SJCRH30 (cell line): ENCODE results near the gene CAMSAP1. TPM values are rescaled to one million over a fixed set of nuclear protein-coding genes. Genes with fewer than 3 reads are reported as not detected.
A peak's percentile ranks its signal among the peaks of the same experiment; 100 is the strongest.

ENCODE experiments used
- DNase-seq, 2 experiments: peaks; one replicate each; pipeline ENCODE4 v3.0.0-alpha.2; 2015 to 2020
- H3K27ac ChIP-seq: fragments of 250-450 bp; sonication (Bioruptor Pico); 2 replicates; pipeline ENCODE4 v1.5.1; 2020; ENCODE audit warnings: mild to moderate bottlenecking, moderate library complexity
- H3K27me3 ChIP-seq: fragments of 250-450 bp; sonication (Bioruptor Pico); 2 replicates; pipeline ENCODE4 v1.5.1; 2020; ENCODE audit warnings: mild to moderate bottlenecking, moderate library complexity
- H3K36me3 ChIP-seq: fragments of 250-450 bp; sonication (Bioruptor Pico); 2 replicates; pipeline ENCODE4 v1.5.1; 2020; ENCODE audit warnings: mild to moderate bottlenecking, moderate library complexity
- H3K4me1 ChIP-seq: fragments of 250-450 bp; sonication (Bioruptor Pico); 2 replicates; pipeline ENCODE4 v1.5.1; 2020; ENCODE audit warnings: mild to moderate bottlenecking, moderate library complexity
- H3K4me3 ChIP-seq: fragments of 250-450 bp; sonication (Bioruptor Pico); 2 replicates; pipeline ENCODE4 v1.5.1; 2020; ENCODE audit warnings: mild to moderate bottlenecking, moderate library complexity
- H3K9me3 ChIP-seq: fragments of 250-450 bp; sonication (Bioruptor Pico); replicated peaks from 2 replicates; pipeline ENCODE4 v1.5.1; 2020; ENCODE audit warnings: mild to moderate bottlenecking, moderate library complexity
- total RNA-seq: library from RNA; depleted of rRNA; stranded (reverse); fragments of >200 nt; shearing (Covaris generic); gene quantifications from 2 replicates; pipeline ENCODE4 v1.2.3, GENCODE V29; 2014

Gene CAMSAP1
- total RNA-seq, 1 experiment from 2014 or later, result 42.3 TPM

DNA sequence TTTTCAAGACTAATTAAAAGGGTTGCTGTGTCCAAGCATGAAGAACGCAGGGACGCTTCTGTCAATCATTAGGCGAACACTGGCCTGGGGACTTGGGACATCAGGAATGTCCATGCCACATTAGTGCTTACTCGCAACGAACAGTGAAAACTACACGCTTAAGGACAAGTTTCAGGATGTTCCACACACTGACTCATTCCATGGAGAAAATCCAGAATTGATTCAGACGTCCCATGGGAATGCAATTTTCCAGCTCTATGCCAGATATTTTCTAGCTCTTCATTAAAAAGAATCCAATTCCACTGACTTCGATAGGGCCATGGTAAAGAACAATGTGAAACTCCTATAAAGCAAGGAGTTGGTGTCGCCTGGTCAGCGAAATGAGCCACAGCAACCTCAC, 98.2 kb downstream of the CAMSAP1 start:
- Histone ChIP-seq H3K9me3 (no peaks in the 10 kb centered on the region), H3K4me3 (no peak overlapping the region), H3K36me3 (peaks cover 32% of the 10 kb centered on the region), H3K27me3 (no peaks in the 10 kb centered on the region), H3K4me1 (peaks cover 6% of the 10 kb centered on the region; the same call in 1 of the 2 replicates), H3K27ac (no peak overlapping the region)
- DNase-seq, result no peak

DNA sequence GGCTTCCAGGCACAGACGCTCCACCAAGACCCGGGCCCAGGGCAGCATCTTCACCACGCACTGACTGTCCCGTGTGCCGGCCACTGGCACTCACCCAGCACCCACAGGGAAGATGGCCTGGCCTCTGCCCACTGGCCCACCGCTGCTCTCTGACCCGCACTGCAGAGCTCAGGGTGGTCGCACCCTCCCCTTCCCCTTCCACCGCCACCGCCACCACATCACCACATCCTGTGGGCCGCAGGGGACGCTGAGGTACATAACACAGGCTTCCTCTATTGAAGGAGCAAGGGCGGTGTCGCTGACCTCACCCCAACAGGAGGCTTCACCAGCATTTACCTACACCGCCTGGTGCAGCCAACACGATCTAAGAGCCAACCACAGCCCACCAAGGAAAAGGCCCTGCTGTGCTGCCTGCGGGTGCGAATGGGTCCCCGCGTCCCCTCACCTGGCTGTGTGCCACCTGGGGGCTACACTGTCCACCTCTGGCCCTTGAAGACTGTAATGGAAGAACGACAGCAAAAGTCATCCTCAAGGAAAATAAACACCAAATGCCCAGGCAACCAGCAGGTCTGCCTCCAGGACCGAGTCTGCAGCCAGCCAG, 101.8 kb downstream of the CAMSAP1 start:
- H3K4me1 ChIP-seq, result no peaks in the 10 kb centered on the region
- H3K9me3 ChIP-seq, result no peaks in the 10 kb centered on the region
- DNase-seq, result no peak
- no peaks in the 10 kb centered on the region for H3K27me3 ChIP-seq
- no peak overlapping the region for H3K27ac ChIP-seq
- peaks cover 12% of the 10 kb centered on the region; the same call in 1 of the 2 replicates for H3K36me3 ChIP-seq
- no peak overlapping the region for H3K4me3 ChIP-seq

DNA sequence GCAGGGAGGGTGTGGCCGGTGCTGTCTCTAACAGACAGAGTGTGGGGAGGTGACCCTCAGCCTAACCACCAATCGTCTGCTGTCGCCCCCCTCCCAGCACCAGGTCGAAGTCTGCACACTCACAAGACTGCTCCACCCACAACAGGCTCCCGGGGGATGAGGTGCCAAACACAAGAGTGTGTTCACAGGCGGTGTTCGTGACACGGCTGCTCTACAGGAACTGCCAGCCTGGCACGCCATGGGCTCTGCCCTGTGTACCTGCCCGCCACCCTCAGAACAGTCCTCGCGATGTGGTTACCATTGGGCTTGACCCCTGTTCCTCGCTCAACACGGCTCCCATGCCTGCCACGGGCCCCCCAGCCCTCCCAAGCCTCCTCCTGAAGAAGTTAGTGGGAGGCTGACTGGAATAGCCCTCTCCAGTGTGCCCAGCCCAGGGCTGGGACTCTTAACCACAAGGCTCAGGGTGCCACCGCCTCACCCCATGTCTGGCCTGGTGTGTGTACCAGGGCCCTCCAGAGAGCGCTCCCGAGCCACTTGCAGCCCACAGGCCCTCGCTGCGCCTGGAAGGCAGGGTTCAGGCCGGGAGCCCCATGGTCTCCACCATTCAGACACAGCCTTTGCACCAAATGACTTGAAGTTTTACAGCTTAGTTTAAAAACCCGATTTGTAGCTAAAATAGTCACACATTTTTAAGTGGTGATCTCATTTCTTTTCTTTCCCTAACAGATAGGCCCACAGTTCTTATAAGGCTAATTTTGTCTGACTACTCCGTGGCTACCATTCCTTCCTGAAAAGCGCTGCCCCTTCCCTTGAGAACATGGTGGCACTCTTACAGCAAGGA, 102.5 kb downstream of the CAMSAP1 start:
- H3K27ac ChIP-seq, result no peak overlapping the region
- H3K9me3 ChIP-seq, result no peaks in the 10 kb centered on the region
- DNase-seq, result no peak
- no peaks in the 10 kb centered on the region for H3K4me1 ChIP-seq
- no peak overlapping the region for H3K4me3 ChIP-seq
- peaks cover 5% of the 10 kb centered on the region; the same call in 1 of the 2 replicates for H3K36me3 ChIP-seq
- no peaks in the 10 kb centered on the region for H3K27me3 ChIP-seq

DNA sequence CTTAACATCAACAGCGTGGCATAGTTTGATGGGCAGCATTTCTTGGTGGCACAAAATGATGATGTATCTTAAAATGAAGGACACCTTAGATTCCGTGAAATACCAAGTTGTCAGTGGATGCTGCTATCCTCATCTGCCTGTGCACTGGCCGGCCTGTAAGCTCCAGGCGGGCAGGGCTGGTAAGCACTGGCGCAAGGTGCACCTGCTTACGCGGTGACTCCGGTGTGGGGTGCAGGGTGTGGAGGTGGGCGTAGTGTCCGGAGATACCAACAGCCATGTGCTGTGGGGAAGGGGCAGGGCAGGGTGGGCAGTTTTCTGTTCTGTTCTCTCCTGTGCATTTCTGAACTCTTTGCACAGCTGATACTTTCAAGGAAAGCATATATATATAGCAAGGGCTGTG, 103.9 kb downstream of the CAMSAP1 start:
- Histone ChIP-seq H3K27me3 (no peaks in the 10 kb centered on the region), H3K27ac (no peak overlapping the region), H3K4me3 (no peak overlapping the region), H3K4me1 (no peaks in the 10 kb centered on the region), H3K9me3 (no peaks in the 10 kb centered on the region), H3K36me3 (no peaks in the 10 kb centered on the region)
- DNase-seq, result no peak

DNA sequence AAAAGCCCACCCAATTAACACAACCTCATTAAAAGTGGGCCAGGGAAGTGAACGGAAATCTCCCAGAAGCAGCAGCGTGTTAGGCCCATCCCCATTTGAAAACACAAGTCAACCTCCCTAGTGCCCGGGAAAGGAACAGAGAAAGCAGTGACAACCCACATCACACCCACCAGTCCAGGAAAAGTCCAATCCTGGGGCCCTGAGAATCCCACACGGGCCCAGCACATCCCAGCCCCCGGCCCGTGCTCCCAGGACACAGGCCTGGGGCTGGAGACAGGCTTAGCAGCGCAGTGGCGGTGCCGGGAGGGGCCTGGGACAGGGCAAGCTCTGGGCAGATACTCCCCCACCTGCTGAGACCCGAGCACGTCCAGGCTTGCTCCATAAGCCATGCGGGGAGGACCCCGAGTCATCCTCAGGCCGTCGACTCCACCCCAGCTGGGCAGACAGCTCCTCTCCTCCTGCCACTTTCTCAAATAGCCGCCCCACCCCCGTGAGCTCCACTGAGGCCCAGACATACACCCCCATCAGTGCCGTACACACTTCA, 104.4 kb downstream of the CAMSAP1 start:
- no peak overlapping the region for H3K27ac ChIP-seq
- peaks cover 3% of the 10 kb centered on the region; the same call in 1 of the 2 replicates for H3K4me1 ChIP-seq
- DNase-seq, result peak in 1 of 2 experiments; percentile 37
- H3K27me3 ChIP-seq, result no peaks in the 10 kb centered on the region
- no peak overlapping the region for H3K4me3 ChIP-seq
- no peaks in the 10 kb centered on the region for H3K9me3 ChIP-seq
- H3K36me3 ChIP-seq, result no peaks in the 10 kb centered on the region

DNA sequence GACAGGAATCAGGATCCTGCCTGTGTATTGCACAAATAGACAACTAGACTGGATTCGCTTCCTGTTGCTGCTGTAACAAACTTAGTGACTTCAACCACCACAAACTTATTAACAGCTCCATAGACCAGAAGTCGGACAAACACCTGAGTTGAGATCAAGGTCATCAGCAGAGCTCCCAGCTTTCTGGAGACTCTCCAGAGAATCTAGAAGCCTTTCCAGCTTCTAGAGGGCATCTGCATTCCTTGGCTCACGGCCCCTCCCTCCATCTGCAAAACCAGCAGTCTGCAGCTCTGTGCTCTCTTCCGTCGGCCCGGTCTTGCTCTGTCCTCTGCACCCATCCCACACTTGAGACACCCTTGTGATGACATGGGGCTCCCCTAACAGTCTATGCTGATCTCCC, 106.3 kb downstream of the CAMSAP1 start:
- Histone ChIP-seq H3K27me3 (0 out of 2 replicates have a peak, but pooled peaks cover 3% of the 10 kb centered on the region), H3K9me3 (no peaks in the 10 kb centered on the region), H3K36me3 (no peaks in the 10 kb centered on the region), H3K27ac (no peak overlapping the region), H3K4me3 (no peak overlapping the region), H3K4me1 (peaks cover 8% of the 10 kb centered on the region; the same call in 1 of the 2 replicates)
- no peak for DNase-seq

- no peak for DNase-seq
- H3K4me3 ChIP-seq, result no peak overlapping the region
- no peak overlapping the region for H3K27ac ChIP-seq
- H3K36me3 ChIP-seq, result no peaks in the 10 kb centered on the region
- H3K9me3 ChIP-seq, result no peaks in the 10 kb centered on the region
- H3K27me3 ChIP-seq, result peaks cover 9% of the 10 kb centered on the region
- peaks cover 8% of the 10 kb centered on the region; the same call in 1 of the 2 replicates for H3K4me1 ChIP-seq
Observed at GRCh38 chr9:135799261-135799660, 108.1 kb downstream of the CAMSAP1 start.

DNA sequence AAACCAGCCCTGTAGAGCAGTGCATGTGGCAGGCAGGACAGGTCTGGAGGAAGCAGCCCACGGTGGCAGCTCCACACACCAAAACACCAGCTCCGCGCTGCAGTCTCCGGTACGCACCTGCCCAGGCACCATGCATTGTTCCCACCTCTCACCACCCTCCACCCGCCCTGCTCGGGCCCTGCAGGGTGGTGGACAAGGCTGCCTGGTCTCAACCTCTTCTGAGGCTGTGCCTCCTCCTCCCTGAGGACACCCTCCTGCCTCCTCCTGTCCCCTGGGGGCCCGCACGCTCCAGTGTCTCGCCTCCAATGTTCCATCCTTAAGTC, 109.1 kb downstream of the CAMSAP1 start:
- no peak for DNase-seq
- no peaks in the 10 kb centered on the region for H3K36me3 ChIP-seq
- H3K27ac ChIP-seq, result no peak overlapping the region
- H3K27me3 ChIP-seq, result peaks cover 12% of the 10 kb centered on the region
- H3K9me3 ChIP-seq, result no peaks in the 10 kb centered on the region
- no peak overlapping the region for H3K4me3 ChIP-seq
- H3K4me1 ChIP-seq, result peaks cover 8% of the 10 kb centered on the region; the same call in 1 of the 2 replicates

DNA sequence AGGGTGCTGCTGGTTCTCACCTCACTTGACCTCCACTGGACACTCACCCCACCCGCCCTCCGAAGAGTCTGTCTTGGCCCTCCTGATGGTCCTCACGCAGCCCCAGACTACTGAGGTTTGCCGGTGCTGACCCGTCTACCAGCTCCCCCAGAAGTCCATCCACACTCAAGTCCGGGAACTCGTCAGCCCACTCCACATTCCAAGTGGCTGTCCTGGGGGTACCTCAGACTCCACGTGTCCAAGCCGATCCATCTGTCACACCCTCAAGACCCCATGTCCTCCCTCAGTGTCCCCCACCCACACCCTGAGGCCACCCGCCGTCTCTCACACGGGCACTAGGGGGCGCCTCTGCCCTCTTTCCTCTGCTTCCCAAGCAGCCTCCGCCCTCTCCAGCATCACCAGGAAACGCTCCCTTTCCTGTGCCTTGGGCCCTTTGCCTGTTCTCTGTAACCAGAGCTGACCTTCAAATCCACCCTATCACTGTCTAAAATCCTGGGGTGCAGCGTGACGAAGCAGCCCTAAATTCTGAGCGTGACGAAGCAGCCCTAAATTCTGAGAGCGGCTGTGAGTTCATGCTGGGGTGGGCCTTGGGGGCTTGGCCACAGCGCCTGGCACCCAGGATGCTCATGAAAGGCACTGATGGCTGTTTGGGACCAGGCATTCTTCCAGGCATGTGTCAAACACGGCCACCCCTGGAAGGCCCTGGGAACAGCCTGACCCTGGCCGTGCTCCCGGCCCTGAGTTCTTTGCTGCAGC, 109.7 kb downstream of the CAMSAP1 start:
- Histone ChIP-seq H3K4me3 (no peak overlapping the region), H3K27ac (no peak overlapping the region), H3K27me3 (peaks cover 12% of the 10 kb centered on the region), H3K4me1 (peaks cover 8% of the 10 kb centered on the region; the same call in 1 of the 2 replicates), H3K9me3 (no peaks in the 10 kb centered on the region), H3K36me3 (no peaks in the 10 kb centered on the region)
- peak; percentile 83 to 89 for DNase-seq

- no peaks in the 10 kb centered on the region for H3K9me3 ChIP-seq
- H3K4me3 ChIP-seq, result no peak overlapping the region
- H3K4me1 ChIP-seq, result peaks cover 8% of the 10 kb centered on the region; the same call in 1 of the 2 replicates
- peaks cover 12% of the 10 kb centered on the region for H3K27me3 ChIP-seq
- no peak for DNase-seq
- no peak overlapping the region for H3K27ac ChIP-seq
- H3K36me3 ChIP-seq, result no peaks in the 10 kb centered on the region
Observed at GRCh38 chr9:135796784-135797485, 110.4 kb downstream of the CAMSAP1 start.

GRCh38 chr9:135795391-135795790, 112.0 kb downstream of the CAMSAP1 start:
- H3K36me3 ChIP-seq, result no peaks in the 10 kb centered on the region
- peaks cover 25% of the 10 kb centered on the region for H3K27me3 ChIP-seq
- no peak overlapping the region for H3K4me3 ChIP-seq
- DNase-seq, result no peak
- H3K27ac ChIP-seq, result no peak overlapping the region
- peaks cover 8% of the 10 kb centered on the region; the same call in 1 of the 2 replicates for H3K4me1 ChIP-seq
- no peaks in the 10 kb centered on the region for H3K9me3 ChIP-seq

DNA sequence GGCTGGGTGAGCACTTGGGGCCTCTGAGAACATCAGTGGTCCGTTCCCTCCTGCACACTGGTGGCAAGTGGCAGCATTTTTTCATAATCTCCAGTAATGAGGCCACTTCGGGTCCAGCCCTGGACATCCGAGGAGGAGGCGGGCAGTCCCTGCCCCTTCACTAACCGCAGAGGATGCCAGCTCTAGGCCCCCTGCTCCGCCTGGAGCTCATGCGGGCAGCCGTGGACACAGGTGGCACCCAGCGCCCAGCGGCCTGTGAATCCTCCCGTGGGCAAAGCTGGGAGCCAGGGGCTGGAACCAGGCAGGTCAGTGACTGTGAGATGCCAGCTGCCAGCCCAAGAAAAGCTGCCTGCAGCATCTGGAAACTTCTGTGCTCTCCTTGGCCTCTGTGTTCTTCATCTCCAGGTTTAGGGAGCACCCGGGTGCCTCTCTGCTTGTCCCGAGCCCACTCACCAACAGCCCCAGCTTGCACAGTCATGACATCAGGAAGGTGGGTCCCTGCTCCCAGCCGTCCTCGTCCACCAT, 112.9 kb downstream of the CAMSAP1 start:
- Histone ChIP-seq H3K9me3 (no peaks in the 10 kb centered on the region), H3K4me1 (peaks cover 8% of the 10 kb centered on the region; the same call in 1 of the 2 replicates), H3K4me3 (no peak overlapping the region), H3K27me3 (peaks cover 32% of the 10 kb centered on the region), H3K27ac (no peak overlapping the region), H3K36me3 (no peaks in the 10 kb centered on the region)
- no peak for DNase-seq

GRCh38 chr9:135794057-135794335, 113.3 kb downstream of the CAMSAP1 start:
- Histone ChIP-seq H3K27me3 (peaks cover 37% of the 10 kb centered on the region), H3K9me3 (no peaks in the 10 kb centered on the region), H3K27ac (no peak overlapping the region), H3K36me3 (no peaks in the 10 kb centered on the region), H3K4me1 (peaks cover 8% of the 10 kb centered on the region; the same call in 1 of the 2 replicates), H3K4me3 (no peak overlapping the region)
- no peak for DNase-seq
